GM12891 (cell line): ENCODE results near the gene MBOAT2.

Experiments used
- POLR2A ChIP-seq: IDR thresholded peaks from 2 replicates; pipeline ENCODE4 v1.6.1; 2011; ENCODE audit warnings: low read depth, low read length, control low read depth
- POLR2AphosphoS5 ChIP-seq: IDR thresholded peaks from 2 replicates; pipeline ENCODE4 v1.6.1; 2011; ENCODE audit warnings: low read depth, low read length, control low read depth
- POU2F2 ChIP-seq: IDR thresholded peaks from 2 replicates; pipeline ENCODE4 v1.6.1; 2011; ENCODE audit warnings: low read depth, mild to moderate bottlenecking, control low read depth, low read length, moderate library complexity
- SPI1 ChIP-seq: IDR thresholded peaks from 2 replicates; pipeline ENCODE4 v1.6.1; 2011; ENCODE audit warnings: low read depth, low read length, control low read depth
- TAF1 ChIP-seq: IDR thresholded peaks from 2 replicates; pipeline ENCODE4 v1.6.1; 2011; ENCODE audit warnings: low read depth, low read length, control low read depth

GRCh38 chr2:8976442-8977259 lies 26.8 kb downstream of the MBOAT2 start:
- TF ChIP-seq POLR2AphosphoS5 (no peak), TAF1 (no peak), POU2F2 (no peak), POLR2A (no peak), SPI1 (no peak)
